Astrocyte of the spinal cord (primary cell): ENCODE measurements around the gene AOPEP.
"Not testable (repeated sequence)": the region's sequence is repeated elsewhere in the genome, so short reads cannot be mapped to it uniquely, and the experiment has no call there.

Experiments
- DNase-seq: peaks from one replicate; pipeline ENCODE4 v3.0.0; 2011; ENCODE audit warnings: low read depth, low spot score
- H3K4me3 ChIP-seq: 2 replicates; pipeline ENCODE4 v1.5.1; 2011; ENCODE audit warnings: low read depth, mild to moderate bottlenecking, low read length, moderate library complexity
- in situ Hi-C: cut with HindIII; loops from 2 replicates; pipeline ENCODE4 v1.10.0; 2017; ENCODE audit warnings: low sequenced_read_pairs
- TF ChIP-seq, protein P1 (sequence below): IDR thresholded peaks from 2 replicates; pipeline ENCODE4 v1.5.1; 2012; ENCODE audit warnings: low read depth, mild to moderate bottlenecking, low read length, inconsistent platforms

AOPEP gene

DNA sequence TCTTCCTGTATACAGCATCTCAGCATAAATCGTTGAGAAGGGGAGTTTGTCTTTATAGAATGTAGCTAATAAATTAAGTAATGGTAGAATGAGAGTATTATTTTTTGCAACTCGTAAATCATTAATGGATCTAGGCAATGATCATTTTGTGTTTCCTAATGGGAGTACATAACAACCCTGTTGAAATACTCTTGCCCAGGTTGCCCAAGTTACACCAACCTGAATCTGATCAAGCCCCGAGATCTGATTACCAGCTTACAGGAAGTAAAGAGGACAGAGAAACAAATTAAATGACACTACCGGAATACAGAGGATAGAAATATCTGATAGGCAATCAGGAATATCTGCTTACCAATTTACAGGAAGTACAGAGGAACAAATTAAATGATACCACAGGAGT is 107.3 kb downstream of the AOPEP start:
- no peak overlapping the region for H3K4me3 ChIP-seq
- TF ChIP-seq, protein P1, sequence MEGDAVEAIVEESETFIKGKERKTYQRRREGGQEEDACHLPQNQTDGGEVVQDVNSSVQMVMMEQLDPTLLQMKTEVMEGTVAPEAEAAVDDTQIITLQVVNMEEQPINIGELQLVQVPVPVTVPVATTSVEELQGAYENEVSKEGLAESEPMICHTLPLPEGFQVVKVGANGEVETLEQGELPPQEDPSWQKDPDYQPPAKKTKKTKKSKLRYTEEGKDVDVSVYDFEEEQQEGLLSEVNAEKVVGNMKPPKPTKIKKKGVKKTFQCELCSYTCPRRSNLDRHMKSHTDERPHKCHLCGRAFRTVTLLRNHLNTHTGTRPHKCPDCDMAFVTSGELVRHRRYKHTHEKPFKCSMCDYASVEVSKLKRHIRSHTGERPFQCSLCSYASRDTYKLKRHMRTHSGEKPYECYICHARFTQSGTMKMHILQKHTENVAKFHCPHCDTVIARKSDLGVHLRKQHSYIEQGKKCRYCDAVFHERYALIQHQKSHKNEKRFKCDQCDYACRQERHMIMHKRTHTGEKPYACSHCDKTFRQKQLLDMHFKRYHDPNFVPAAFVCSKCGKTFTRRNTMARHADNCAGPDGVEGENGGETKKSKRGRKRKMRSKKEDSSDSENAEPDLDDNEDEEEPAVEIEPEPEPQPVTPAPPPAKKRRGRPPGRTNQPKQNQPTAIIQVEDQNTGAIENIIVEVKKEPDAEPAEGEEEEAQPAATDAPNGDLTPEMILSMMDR = no peak
- in situ Hi-C loops = no loop called here
- no peak for DNase-seq

DNA sequence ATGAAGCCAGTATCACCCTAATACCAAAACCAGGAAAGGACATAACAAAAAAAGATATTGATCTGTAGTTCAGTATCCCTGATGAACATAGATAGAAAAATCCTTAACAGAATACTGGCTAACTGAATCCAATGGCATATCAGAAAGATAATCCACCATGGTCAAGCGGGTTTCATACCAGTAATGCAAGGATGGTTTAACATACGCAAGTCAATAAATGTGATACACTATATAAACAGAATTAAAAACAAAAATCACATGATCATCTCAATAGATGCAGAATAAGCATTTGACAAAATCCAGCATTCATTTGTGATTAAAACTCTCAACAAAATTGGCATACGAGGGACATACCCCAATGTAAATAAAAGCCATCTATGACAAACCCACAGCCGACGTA is 110.9 kb downstream of the AOPEP start:
- TF ChIP-seq, protein P1 = no peak
- no peak overlapping the region for H3K4me3 ChIP-seq

DNA sequence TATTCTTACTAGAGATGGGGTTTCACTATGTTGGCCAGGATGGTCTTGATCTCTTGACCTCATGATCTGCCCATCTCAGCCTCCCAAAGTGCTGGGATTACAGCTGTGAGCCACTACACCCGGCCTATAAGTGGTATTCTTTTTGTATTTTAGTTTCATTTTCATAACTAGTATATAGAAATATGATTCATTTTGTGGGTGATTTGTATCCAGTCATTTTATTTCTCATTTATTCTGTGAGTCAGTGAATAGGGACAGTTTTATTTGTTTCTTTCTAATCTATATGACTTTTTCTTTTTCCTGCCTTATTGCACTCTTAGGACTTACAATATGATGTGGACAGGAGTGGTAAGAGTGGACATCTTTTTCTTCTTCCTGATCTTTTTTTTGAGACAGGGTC is 112.9 kb downstream of the AOPEP start:
- in situ Hi-C loops = no loop called here
- H3K4me3 ChIP-seq = no peak overlapping the region
- TF ChIP-seq, protein P1 = no peak
- DNase-seq = no peak

More for the DNA sequence above, 110.9 kb downstream of the AOPEP start:
- DNase-seq = no peak
- in situ Hi-C loops = no loop called here

DNA sequence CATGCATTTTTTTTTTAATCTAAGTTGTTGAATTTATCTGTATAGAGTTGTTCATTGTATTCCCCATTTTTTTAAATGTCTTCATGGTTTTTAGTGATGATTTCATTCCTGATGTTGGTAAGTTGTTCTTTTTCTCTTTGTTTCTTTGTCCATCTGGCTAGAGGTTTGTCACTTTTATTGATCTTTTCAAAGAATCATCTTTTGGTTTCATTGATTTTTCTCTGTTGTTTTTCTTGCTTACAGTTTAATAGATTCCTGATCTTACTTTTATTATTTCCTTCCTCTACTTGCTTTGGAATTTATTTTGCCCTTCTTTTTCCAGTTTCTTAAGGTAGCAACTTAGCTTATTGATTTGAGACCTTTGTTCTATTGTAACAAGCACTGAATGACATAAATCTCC is 114.2 kb downstream of the AOPEP start:
- in situ Hi-C loops = no loop called here
- no peak overlapping the region for H3K4me3 ChIP-seq
- TF ChIP-seq, protein P1 = no peak
- no peak for DNase-seq

DNA sequence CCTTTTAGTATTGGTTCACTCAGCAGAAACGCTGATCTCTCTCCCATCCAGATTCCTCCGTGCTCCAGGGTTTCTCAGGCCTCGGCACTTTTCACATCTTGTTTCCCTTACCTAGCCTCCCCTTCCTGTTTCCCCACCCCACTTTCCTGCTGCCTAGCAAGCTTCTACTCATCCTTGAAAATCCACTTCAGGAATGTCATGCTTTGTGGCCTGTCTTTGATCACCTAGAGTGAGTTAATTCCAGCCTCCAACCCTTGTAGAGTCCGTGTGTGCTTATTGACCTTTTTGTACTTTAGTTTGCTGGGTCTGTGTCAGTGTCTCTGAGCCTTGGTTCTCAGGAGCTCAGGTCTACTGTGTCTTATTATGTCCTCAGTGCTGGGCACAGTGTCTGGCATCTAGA is 116.6 kb downstream of the AOPEP start:
- DNase-seq = no peak
- TF ChIP-seq, protein P1 = no peak
- in situ Hi-C loops = no loop called here
- no peak overlapping the region for H3K4me3 ChIP-seq

DNA sequence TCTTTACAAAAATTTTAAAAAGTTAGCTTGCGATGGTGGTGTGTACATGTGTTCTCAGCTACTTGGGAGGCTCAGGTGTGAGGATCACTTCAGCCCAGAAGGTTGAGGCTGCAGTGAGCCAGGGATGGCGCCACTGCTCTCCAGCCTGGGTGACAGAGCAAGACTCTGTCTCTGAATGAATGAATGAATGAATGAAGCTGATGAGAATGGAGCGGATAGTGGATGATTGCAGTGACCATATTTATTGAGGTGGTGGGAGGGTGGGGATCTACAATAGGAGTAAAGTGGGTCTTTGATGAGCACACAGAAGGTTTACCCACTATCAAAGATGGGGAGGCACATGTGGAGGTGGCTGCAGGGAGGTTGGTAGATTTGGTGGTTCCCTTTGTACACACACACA is 120.2 kb downstream of the AOPEP start:
- no peak for DNase-seq
- TF ChIP-seq, protein P1 = no peak
- no peak overlapping the region for H3K4me3 ChIP-seq
- in situ Hi-C loops = no loop called here

DNA sequence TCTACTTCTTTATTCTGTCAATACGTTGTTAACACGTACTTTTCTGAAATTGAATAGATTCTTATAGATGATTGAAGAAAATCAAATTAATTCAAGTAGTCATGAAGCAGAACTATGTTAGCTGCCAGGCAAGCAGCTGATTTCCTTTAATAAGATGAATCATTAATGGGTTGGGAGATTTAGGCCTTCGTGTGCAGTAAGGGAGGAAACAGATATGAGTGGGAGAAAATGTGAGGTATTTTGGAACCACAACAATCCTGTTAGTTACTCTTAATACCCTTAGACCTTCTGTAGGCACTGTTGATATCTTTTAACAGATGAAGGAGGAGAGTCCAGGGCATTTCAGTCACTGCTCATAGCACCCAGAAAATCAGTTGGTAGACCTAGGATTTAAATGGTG is 121.0 kb downstream of the AOPEP start:
- in situ Hi-C loops = no loop called here
- H3K4me3 ChIP-seq = no peak overlapping the region
- TF ChIP-seq, protein P1 = no peak
- DNase-seq = peak; percentile 68

DNA sequence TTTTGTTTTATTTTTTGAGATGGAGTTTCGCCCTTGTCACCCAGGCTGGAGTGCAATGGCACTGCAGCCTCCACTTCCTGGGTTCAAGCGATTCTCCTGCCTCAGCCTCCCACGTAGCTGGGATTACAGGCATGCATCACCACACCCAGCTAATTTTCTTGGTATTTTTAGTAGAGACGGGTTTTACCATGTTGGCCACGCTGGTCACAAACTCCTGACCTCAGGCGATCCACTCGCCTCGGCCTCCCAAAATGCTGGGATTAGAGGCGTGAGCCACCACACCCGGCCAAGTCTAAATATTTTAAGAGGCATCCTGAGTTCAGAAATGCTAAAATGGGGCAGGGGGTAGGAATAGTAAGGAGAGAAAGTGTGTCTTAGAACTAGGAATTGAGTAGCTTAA is 122.3 kb downstream of the AOPEP start:
- in situ Hi-C loops, H3K4me3 ChIP-seq, DNase-seq: not testable (repeated sequence)
